H9 (cell line): ENCODE measurements around the gene SH3RF3. TPM values are rescaled to one million over a fixed set of nuclear protein-coding genes. Genes with fewer than 3 reads are reported as not detected.

ENCODE experiments used
- DNase-seq: peaks from one replicate; pipeline ENCODE4 v3.0.0-alpha.2; 2017
- H2AFZ ChIP-seq: one replicate; pipeline ENCODE4 v1.6.1; 2013; ENCODE audit warnings: mild to moderate bottlenecking, low read length, control low read depth, moderate library complexity
- H2AK5ac ChIP-seq: 2 replicates; pipeline ENCODE4 v1.6.1; 2013; ENCODE audit warnings: low read length, control low read depth, mixed read lengths; ENCODE audit not compliant: insufficient read length
- H2BK120ac ChIP-seq: one replicate; pipeline ENCODE4 v1.6.1; 2013; ENCODE audit warnings: low read depth, mild to moderate bottlenecking, low read length, control low read depth, inconsistent platforms; ENCODE audit not compliant: poor library complexity, severe bottlenecking
- H2BK12ac ChIP-seq: 2 replicates; pipeline ENCODE4 v1.6.1; 2013; ENCODE audit warnings: low read length, control low read depth, mixed read lengths, low read depth; ENCODE audit not compliant: insufficient read length
- H2BK15ac ChIP-seq: 2 replicates; pipeline ENCODE4 v1.6.1; 2013; ENCODE audit warnings: low read depth, low read length, control low read depth
- H2BK20ac ChIP-seq: one replicate; pipeline ENCODE4 v1.6.1; 2013; ENCODE audit warnings: low read depth, mild to moderate bottlenecking, low read length, control low read depth, inconsistent platforms; ENCODE audit not compliant: poor library complexity, severe bottlenecking
- H2BK5ac ChIP-seq: 2 replicates; pipeline ENCODE4 v1.6.1; 2013; ENCODE audit warnings: low read length, control low read depth, mixed read lengths; ENCODE audit not compliant: insufficient read length
- H3K14ac ChIP-seq: 2 replicates; pipeline ENCODE4 v1.6.1; 2013; ENCODE audit warnings: low read length, control low read depth; ENCODE audit not compliant: insufficient read depth
- H3K18ac ChIP-seq: 2 replicates; pipeline ENCODE4 v1.6.1; 2013; ENCODE audit warnings: low read depth, mild to moderate bottlenecking, mixed read lengths, low read length, control low read depth; ENCODE audit not compliant: insufficient read length
- H3K23ac ChIP-seq: 2 replicates; pipeline ENCODE4 v1.6.1; 2013; ENCODE audit warnings: low read length, control low read depth, mixed read lengths, low read depth; ENCODE audit not compliant: insufficient read length
- H3K23me2 ChIP-seq: 2 replicates; pipeline ENCODE4 v1.6.1; 2013; ENCODE audit warnings: low read depth, mild to moderate bottlenecking, mixed read lengths, low read length, control low read depth; ENCODE audit not compliant: insufficient read length, poor library complexity, severe bottlenecking
- H3K27ac ChIP-seq: 2 replicates; pipeline ENCODE4 v1.5.1; 2013; ENCODE audit warnings: low read length, control low read depth, mixed read lengths, low read depth; ENCODE audit not compliant: insufficient read length
- H3K27me3 ChIP-seq: 2 replicates; pipeline ENCODE4 v1.6.1; 2013; ENCODE audit warnings: low read length, control low read depth, inconsistent platforms; ENCODE audit not compliant: insufficient read depth
- H3K4ac ChIP-seq: 2 replicates; pipeline ENCODE4 v1.6.1; 2013; ENCODE audit warnings: low read depth, mild to moderate bottlenecking, control low read depth, inconsistent platforms, low read length, moderate library complexity
- H3K4me1 ChIP-seq: 2 replicates; pipeline ENCODE4 v1.6.1; 2013; ENCODE audit warnings: low read length, control low read depth, inconsistent platforms; ENCODE audit not compliant: insufficient read depth
- H3K4me2 ChIP-seq: 2 replicates; pipeline ENCODE4 v1.6.1; 2013; ENCODE audit warnings: low read length, control low read depth, mixed read lengths; ENCODE audit not compliant: insufficient read length, insufficient read depth
- H3K56ac ChIP-seq: 2 replicates; pipeline ENCODE4 v1.6.1; 2013; ENCODE audit warnings: low read depth, mild to moderate bottlenecking, mixed read lengths, low read length, control low read depth; ENCODE audit not compliant: insufficient read length
- H3K79me1 ChIP-seq: 2 replicates; pipeline ENCODE4 v1.6.1; 2013; ENCODE audit warnings: low read depth, mild to moderate bottlenecking, moderate library complexity, low read length, control low read depth, inconsistent platforms; ENCODE audit not compliant: insufficient read depth, poor library complexity, severe bottlenecking
- H3K79me2 ChIP-seq: 2 replicates; pipeline ENCODE4 v1.6.1; 2013; ENCODE audit warnings: low read length, control low read depth, inconsistent platforms; ENCODE audit not compliant: insufficient read depth
- H3K9ac ChIP-seq: 2 replicates; pipeline ENCODE4 v1.6.1; 2013; ENCODE audit warnings: low read length, control low read depth, mixed read lengths; ENCODE audit not compliant: insufficient read length; ENCODE audit errors: extremely low read depth
- H3K9me3 ChIP-seq: one replicate; pipeline ENCODE4 v1.6.1; 2013; ENCODE audit warnings: low read depth, low read length, inconsistent platforms; ENCODE audit not compliant: control insufficient read depth
- H3T11ph ChIP-seq: one replicate; pipeline ENCODE4 v1.6.1; 2013; ENCODE audit warnings: mild to moderate bottlenecking, low read length, control low read depth, inconsistent platforms
- H4K20me1 ChIP-seq: one replicate; pipeline ENCODE4 v1.6.1; 2013; ENCODE audit not compliant: control insufficient read depth, insufficient read length, insufficient read depth
- H4K5ac ChIP-seq: 2 replicates; pipeline ENCODE4 v1.6.1; 2013; ENCODE audit warnings: low read depth, mild to moderate bottlenecking, mixed read lengths, low read length, control low read depth; ENCODE audit not compliant: insufficient read length
- H4K8ac ChIP-seq: replicated peaks from 2 replicates; pipeline ENCODE4 v1.6.1; 2013; ENCODE audit warnings: low read length, control low read depth, mixed read lengths, low read depth; ENCODE audit not compliant: insufficient read length
- H4K91ac ChIP-seq: 2 replicates; pipeline ENCODE4 v1.6.1; 2013; ENCODE audit warnings: low read depth, mild to moderate bottlenecking, moderate library complexity, mixed read lengths, low read length, control low read depth; ENCODE audit not compliant: insufficient read length
- H3K27ac Mint-ChIP-seq, 3 experiments: 2 replicates in 2 of 3; 3 replicates in 1 of 3; pipeline ENCODE4 v1.8.0; 2020 to 2021; ENCODE audit warnings: mixed read lengths in 3 of 3, mild to moderate bottlenecking in 1 of 3, moderate library complexity in 1 of 3
- H3K27me3 Mint-ChIP-seq: 2 replicates; pipeline ENCODE4 v1.8.0; 2021; ENCODE audit warnings: low read depth, mild to moderate bottlenecking, moderate library complexity, mixed read lengths
- H3K36me3 Mint-ChIP-seq, 3 experiments: 2 replicates in 2 of 3; 3 replicates in 1 of 3; pipeline ENCODE4 v1.8.0; 2020 to 2021; ENCODE audit warnings: low read depth in 3 of 3, mixed read lengths in 3 of 3; ENCODE audit not compliant: insufficient read depth in 1 of 3
- H3K4me1 Mint-ChIP-seq, 2 experiments: 2 replicates each; pipeline ENCODE4 v1.8.0; 2020; ENCODE audit warnings: mixed read lengths in 2 of 2
- H3K4me3 Mint-ChIP-seq, 2 experiments: 2 replicates in 1 of 2; 3 replicates in 1 of 2; pipeline ENCODE4 v1.8.0; 2020 to 2021; ENCODE audit warnings: mild to moderate bottlenecking in 2 of 2, mixed read lengths in 2 of 2, moderate library complexity in 1 of 2
- H3K9me3 Mint-ChIP-seq, 2 experiments: 2 replicates in 1 of 2; 3 replicates in 1 of 2; pipeline ENCODE4 v1.8.0; 2020; ENCODE audit warnings: mild to moderate bottlenecking in 2 of 2, mixed read lengths in 2 of 2, moderate library complexity in 1 of 2
- CTCF ChIP-seq: fragments of 200-600 bp; sonication (generic); conservative IDR thresholded peaks from 3 replicates; pipeline ENCODE4 v1.8.0; 2021; ENCODE audit warnings: antibody characterized with exemption, mild to moderate bottlenecking
- WGBS: extraction: QIAGEN DNeasy Blood & Tissue Kit; methylation state at CpG from one replicate; pipeline ENCODE4 v1.1.7; 2013; ENCODE audit warnings: missing lambda C conversion rate, low lambda C conversion rate, mixed read lengths; ENCODE audit not compliant: insufficient read length; ENCODE audit errors: extremely low coverage; 5-methylcytosine and 5-hydroxymethylcytosine counted together
- total RNA-seq: library from RNA; stranded (reverse); gene quantifications from 2 replicates; pipeline ENCODE4 v1.2.1, GENCODE V29; 2021

Gene SH3RF3
- total RNA-seq, 1 experiment from 2014 or later: 0.46 TPM

GRCh38 chr2:109421101-109421500 lies 292.1 kb downstream of the SH3RF3 start:
- Histone ChIP-seq H3K9me3 (no peaks in the 10 kb centered on the region), H2AFZ (no peak overlapping the region), H3K18ac (no peak overlapping the region), H3K4ac (no peak overlapping the region), H3K79me1 (no peaks in the 10 kb centered on the region), H2BK20ac (no peak overlapping the region), H3K9ac (no peak overlapping the region), H2BK15ac (no peak overlapping the region), H3K79me2 (no peaks in the 10 kb centered on the region), H2BK120ac (no peak overlapping the region), H3K27ac (no peak overlapping the region), H3K23ac (no peak overlapping the region), H3K27me3 (no peaks in the 10 kb centered on the region), H4K91ac (no peak overlapping the region), H4K8ac (no peak overlapping the region), H3T11ph (no peak overlapping the region), H3K14ac (no peak overlapping the region), H4K5ac (no peak overlapping the region), H3K56ac (no peak overlapping the region), H2AK5ac (no peak overlapping the region), H3K4me2 (no peak overlapping the region), H3K23me2 (no peaks in the 10 kb centered on the region), H3K4me1 (no peaks in the 10 kb centered on the region), H4K20me1 (no peaks in the 10 kb centered on the region), H2BK5ac (no peak overlapping the region), H2BK12ac (no peak overlapping the region)
- Mint-ChIP-seq H3K27ac (no peak overlapping the region), H3K4me1 (peaks cover 0 to 3% of the 10 kb centered on the region in 2 experiments; a peak in 2 of 4 replicates), H3K4me3 (no peak overlapping the region), H3K27me3 (no peaks in the 10 kb centered on the region), H3K9me3 (no peaks in the 10 kb centered on the region; a peak in 2 of 5 replicates), H3K36me3 (no peaks in the 10 kb centered on the region)
- WGBS: no CpG with 5 or more reads among the region's 3 CpGs
- DNase-seq: no peak
- TF ChIP-seq CTCF: no peak
